Transverse colon (tissue), 4 donors: Measurements from ENCODE around the gene PPP4R3A.

Source experiments
- CTCF ChIP-seq, 5 experiments: fragments of 200-600 bp in 3 of 5; fragments of 450-650 bp in 2 of 5; sonication (generic) in 3 of 5; IDR thresholded peaks; 1 replicate in 2 of 5; 2 replicates in 3 of 5; pipeline ENCODE4 v1.5.1; 2016 to 2017; ENCODE audit warnings: antibody characterized with exemption in 5 of 5, inconsistent platforms in 3 of 5, mild to moderate bottlenecking in 2 of 5, moderate library complexity in 1 of 5
- POLR2A ChIP-seq: fragments of 450-650 bp; IDR thresholded peaks from one replicate; pipeline ENCODE4 v1.6.1; 2016; ENCODE audit warnings: antibody characterized with exemption, mild to moderate bottlenecking, moderate library complexity
- POLR2AphosphoS5 ChIP-seq, 3 donors: sonication (generic); formaldehyde crosslinking; IDR thresholded peaks; one replicate each; pipeline ENCODE4 v1.6.1; 2016; ENCODE audit warnings: antibody characterized with exemption in 3 of 3

GRCh38 chr14:91501348-91501747, 8.8 kb downstream of the PPP4R3A start:
- TF ChIP-seq CTCF (IDR thresholded peaks at IDR 0.05) (no peak), POLR2A (no peak), POLR2AphosphoS5 (IDR thresholded peaks at IDR 0.05) (no peak)
